GM10266 (cell line): ENCODE measurements around the gene NAT14.

ENCODE experiments used
- DNase-seq: peaks from one replicate; pipeline ENCODE4 v3.0.0; 2012; ENCODE audit errors: extremely low spot score
- TF ChIP-seq, protein P1 (sequence below): IDR thresholded peaks from 2 replicates; pipeline ENCODE4 v1.5.1; 2012; ENCODE audit warnings: mild to moderate bottlenecking, low read depth; ENCODE audit not compliant: control insufficient read depth, insufficient read depth; ENCODE audit errors: missing control alignments

Gene NAT14

GRCh38 chr19:55474269-55475265, 10.4 kb upstream of the NAT14 start:
- no peak for DNase-seq
- TF ChIP-seq, protein P1, sequence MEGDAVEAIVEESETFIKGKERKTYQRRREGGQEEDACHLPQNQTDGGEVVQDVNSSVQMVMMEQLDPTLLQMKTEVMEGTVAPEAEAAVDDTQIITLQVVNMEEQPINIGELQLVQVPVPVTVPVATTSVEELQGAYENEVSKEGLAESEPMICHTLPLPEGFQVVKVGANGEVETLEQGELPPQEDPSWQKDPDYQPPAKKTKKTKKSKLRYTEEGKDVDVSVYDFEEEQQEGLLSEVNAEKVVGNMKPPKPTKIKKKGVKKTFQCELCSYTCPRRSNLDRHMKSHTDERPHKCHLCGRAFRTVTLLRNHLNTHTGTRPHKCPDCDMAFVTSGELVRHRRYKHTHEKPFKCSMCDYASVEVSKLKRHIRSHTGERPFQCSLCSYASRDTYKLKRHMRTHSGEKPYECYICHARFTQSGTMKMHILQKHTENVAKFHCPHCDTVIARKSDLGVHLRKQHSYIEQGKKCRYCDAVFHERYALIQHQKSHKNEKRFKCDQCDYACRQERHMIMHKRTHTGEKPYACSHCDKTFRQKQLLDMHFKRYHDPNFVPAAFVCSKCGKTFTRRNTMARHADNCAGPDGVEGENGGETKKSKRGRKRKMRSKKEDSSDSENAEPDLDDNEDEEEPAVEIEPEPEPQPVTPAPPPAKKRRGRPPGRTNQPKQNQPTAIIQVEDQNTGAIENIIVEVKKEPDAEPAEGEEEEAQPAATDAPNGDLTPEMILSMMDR = no peak

DNA sequence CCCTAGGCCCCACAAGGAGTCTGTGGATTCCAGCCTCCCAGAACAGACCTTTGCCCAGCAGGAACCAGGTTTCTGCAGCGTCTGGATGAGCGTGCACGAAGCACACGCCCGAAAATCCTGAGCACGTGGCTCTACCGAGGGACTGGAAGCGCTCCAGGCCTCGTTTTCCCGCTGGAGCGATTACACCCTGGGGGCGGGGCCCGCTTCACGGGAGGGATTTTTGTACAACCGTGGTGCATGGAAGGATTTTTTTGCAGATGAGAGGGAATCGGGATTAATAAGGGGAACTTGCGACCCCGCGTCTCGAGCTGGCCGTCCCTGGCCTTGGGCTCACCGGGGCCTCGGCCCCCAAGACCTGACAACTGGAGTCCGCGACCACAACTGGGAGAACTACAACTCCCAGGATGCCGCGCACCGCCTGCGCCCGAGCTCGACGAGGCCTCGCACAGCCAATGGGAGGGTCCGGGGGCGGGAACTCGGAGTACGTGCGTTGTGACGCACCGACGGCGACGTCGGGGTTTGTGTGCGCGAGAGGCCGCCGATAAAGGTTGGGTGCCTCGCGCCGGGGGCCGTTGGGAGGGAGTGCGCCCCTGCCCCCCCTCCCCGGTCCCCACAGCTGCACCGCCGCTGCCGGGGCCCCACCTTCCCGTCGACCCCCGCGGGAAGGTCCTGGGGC, 8.8 kb upstream of the NAT14 start, which contains the start of gene ZNF628:
Gene ZNF628 (plus strand): TSS at position 518 of the 676 bp plus-strand sequence. CDS start 3,294 bp downstream, outside the sequence.
- peak; percentile 98 for DNase-seq
- TF ChIP-seq, protein P1 = no peak

DNA sequence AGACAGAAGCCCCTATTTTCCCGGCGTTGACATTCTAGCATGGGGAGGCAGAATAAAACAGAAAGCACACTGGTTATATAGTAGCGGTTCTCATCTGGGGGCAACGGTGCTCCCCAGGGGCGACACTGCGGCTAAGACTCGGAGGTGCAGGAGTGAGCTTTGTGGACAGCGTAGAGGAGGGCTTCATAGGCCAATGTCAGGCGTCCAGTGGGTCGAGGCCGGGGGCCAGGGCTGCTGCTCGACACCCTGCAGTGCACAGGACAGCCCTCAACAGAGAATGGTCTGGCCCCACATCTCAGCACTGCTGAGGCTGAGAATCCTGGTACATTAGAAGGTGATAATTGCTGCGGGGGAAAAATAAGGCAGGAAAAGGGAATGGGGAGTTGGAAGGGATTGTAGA, 7.1 kb upstream of the NAT14 start:
- DNase-seq = no peak
- TF ChIP-seq, protein P1 = no peak

DNA sequence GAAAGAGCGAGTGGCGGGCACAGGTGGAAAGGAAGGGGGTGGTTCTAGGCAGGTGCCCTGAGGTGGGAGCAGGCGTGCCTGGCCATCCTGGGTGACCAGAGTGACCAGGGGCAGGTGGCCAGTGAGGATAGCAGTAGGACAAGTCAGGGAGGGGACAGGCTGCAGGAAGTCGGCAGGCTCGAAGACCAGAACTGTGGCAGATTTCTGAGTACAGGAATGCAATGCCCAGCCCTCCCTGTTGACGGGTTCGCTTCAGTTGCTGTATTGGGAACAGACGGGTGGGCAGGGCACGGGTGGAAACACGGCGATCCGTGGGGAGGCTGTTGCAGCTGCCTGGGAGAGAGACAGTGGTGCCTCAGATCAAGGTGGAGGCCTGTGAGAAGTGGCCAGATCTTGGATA, 6.6 kb upstream of the NAT14 start:
- TF ChIP-seq, protein P1 = no peak
- DNase-seq = no peak

DNA sequence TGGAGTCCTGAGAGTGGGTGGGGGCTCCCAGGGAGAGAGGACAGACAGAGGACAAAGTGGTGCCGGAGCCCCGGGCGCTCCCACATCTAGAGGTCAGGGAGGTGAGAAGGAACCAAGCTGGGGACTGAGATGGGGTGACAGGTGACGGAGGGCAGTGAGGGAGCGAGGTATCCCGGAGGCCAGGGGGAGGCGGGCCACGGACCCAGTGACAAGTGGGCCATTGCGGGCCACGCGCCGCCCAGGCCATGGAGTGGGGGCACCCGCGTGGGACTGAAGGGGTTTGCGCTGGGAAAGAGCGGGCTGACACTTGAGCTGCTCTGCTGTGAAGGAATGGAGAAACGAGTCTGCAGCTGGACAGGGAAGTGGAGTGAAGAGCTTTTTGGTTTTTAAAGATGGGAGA, 5.9 kb upstream of the NAT14 start:
- TF ChIP-seq, protein P1 = no peak

DNA sequence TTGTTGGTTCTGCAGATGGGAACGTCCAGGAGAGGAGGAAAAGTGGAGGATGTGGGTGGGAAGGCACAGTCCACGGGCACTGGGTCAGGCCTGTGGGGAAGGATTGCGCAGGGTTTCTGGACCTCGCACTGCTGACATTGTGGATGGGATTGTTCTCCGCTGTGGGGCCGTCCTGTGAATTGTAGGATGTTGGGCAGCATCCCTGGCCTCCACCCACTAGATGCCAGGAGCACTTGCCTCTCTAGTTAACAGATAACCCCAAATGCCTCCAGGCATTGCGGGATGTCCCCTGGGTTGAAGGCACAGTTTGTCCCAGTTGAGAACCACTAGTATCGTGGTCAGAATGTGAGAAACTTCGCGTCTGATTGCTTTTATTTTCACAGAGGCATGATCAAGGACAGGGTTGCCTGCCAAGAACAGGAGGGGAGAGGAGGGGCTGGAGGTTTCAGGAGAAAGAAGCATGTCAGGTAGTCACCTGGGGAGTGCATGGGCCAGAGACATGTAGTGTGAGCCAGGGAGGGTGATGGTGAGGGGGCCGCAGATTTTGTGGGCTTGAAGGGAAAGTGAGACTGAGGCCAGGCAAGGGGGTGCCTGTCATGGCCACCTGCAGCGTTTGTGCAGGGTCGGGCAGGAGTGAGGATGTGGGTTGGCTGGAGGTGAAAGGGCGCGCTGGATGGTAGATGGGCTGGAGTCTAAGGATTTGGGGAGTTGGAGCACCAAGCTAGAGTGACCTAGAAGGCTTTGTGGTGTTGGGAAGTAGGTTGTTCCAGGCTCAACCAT, 5.3 kb upstream of the NAT14 start:
- no peak for DNase-seq
- TF ChIP-seq, protein P1 = no peak

More for the DNA sequence above, 5.9 kb upstream of the NAT14 start:
- DNase-seq = no peak
